Caco-2 (cell line): ENCODE data around the gene CRTC1. TPM values are rescaled to one million over a fixed set of nuclear protein-coding genes. Genes with fewer than 3 reads are reported as not detected.

Experiments
- BruUV-seq: library from RNA; stranded (reverse); fragments of 400-500 nt; replicated peaks from 2 replicates; lab custom pipeline; 2021; lab: Mats Ljungman, UMichigan
- CTCF ChIA-PET: fragments of 300-600 bp; sonication (Branson Sonifier 250); formaldehyde crosslinking; loops from one replicate; lab custom pipeline; 2022; ENCODE audit warnings: antibody characterized with exemption; lab: Charles Lee
- POLR2A ChIA-PET: fragments of 300-600 bp; sonication (Branson Sonifier 250); formaldehyde crosslinking; loops from one replicate; lab custom pipeline; 2022; ENCODE audit warnings: antibody characterized with exemption; lab: Charles Lee
- DNase-seq, 2 experiments: peaks; one replicate each; pipeline versions ENCODE4 v3.0.0 to v3.0.0-alpha.2; 2020 to 2022
- H3K27me3 ChIP-seq: replicated peaks from 2 replicates; pipeline ENCODE4 v1.6.0; 2011; ENCODE audit warnings: low read length; ENCODE audit not compliant: control insufficient read depth, insufficient read depth
- H3K36me3 ChIP-seq: 2 replicates; pipeline ENCODE4 v1.5.1; 2011; ENCODE audit warnings: low read length; ENCODE audit not compliant: control insufficient read depth, insufficient read depth
- H3K4me1 ChIP-seq: fragments of 250-450 bp; sonication (Bioruptor Pico); 2 replicates; pipeline ENCODE4 v1.5.1; 2020; ENCODE audit warnings: mild to moderate bottlenecking
- H3K4me3 ChIP-seq: 2 replicates; pipeline ENCODE4 v1.5.1; 2011; ENCODE audit warnings: low read depth, mild to moderate bottlenecking, control low read depth, low read length
- H3K9me3 ChIP-seq: fragments of 250-450 bp; sonication (Bioruptor Pico); 2 replicates; pipeline ENCODE4 v1.5.1; 2020; ENCODE audit warnings: mild to moderate bottlenecking, moderate library complexity
- H3K27ac Mint-ChIP-seq: one replicate; pipeline ENCODE4 v1.8.0; 2022; ENCODE audit warnings: mixed read lengths; ENCODE audit not compliant: unreplicated experiment
- H3K27me3 Mint-ChIP-seq: one replicate; pipeline ENCODE4 v1.8.0; 2022; ENCODE audit warnings: mixed read lengths; ENCODE audit not compliant: insufficient read depth, unreplicated experiment
- H3K36me3 Mint-ChIP-seq: one replicate; pipeline ENCODE4 v1.8.0; 2022; ENCODE audit warnings: mild to moderate bottlenecking, mixed read lengths; ENCODE audit not compliant: insufficient read depth, unreplicated experiment
- H3K4me1 Mint-ChIP-seq: one replicate; pipeline ENCODE4 v1.8.0; 2022; ENCODE audit warnings: low read depth, mixed read lengths; ENCODE audit not compliant: unreplicated experiment
- H3K4me3 Mint-ChIP-seq: one replicate; pipeline ENCODE4 v1.8.0; 2022; ENCODE audit warnings: mild to moderate bottlenecking, moderate library complexity, mixed read lengths; ENCODE audit not compliant: unreplicated experiment
- H3K9me3 Mint-ChIP-seq: one replicate; pipeline ENCODE4 v1.8.0; 2022; ENCODE audit warnings: mixed read lengths; ENCODE audit not compliant: unreplicated experiment
- CTCF ChIP-seq, 2 experiments: fragments of 200-600 bp in 1 of 2; IDR thresholded peaks; 1 replicate in 1 of 2; 2 replicates in 1 of 2; pipeline versions ENCODE4 v1.5.1 to v1.8.0; 2011 to 2022; ENCODE audit warnings: antibody characterized with exemption in 1 of 2, control low read depth in 1 of 2, inconsistent platforms in 1 of 2, low read depth in 1 of 2, low read length in 1 of 2, mild to moderate bottlenecking in 1 of 2, moderate library complexity in 1 of 2; ENCODE audit not compliant: insufficient read depth in 1 of 2, severe bottlenecking in 1 of 2, unreplicated experiment in 1 of 2
- intact Hi-C: fragments of 100-400 bp; cut with micrococcal nuclease; formaldehyde crosslinking; loops from one replicate; pipeline ENCODE4 v1.10.0; 2022; ENCODE audit not compliant: unreplicated experiment
- total RNA-seq: library from RNA; stranded (reverse); gene quantifications from 2 replicates; pipeline ENCODE4 v1.2.3, GENCODE V29; 2022

The CRTC1 gene
- total RNA-seq, 1 experiment from 2014 or later: 13.8 TPM

- intact Hi-C loops: loop anchor here (2.0 kb wide), 1 partner anchor 49 kb away; the partner anchor contains the start of gene REX1BD
These were observed 45.5 kb upstream of the CRTC1 start for GRCh38 chr19:18637673-18638630.

GRCh38 chr19:18639706-18640243 is 43.7 kb upstream of the CRTC1 start:
- POLR2A ChIA-PET: no interaction called here
- no peak overlapping the region for H3K27ac Mint-ChIP-seq
- Histone ChIP-seq H3K4me3 (no peak overlapping the region), H3K27me3 (no peaks in the 10 kb centered on the region), H3K9me3 (no peaks in the 10 kb centered on the region), H3K4me1 (peaks cover 15% of the 10 kb centered on the region), H3K36me3 (no peaks in the 10 kb centered on the region)
- H3K36me3 Mint-ChIP-seq: peaks cover 9% of the 10 kb centered on the region
- H3K27me3 Mint-ChIP-seq: peaks cover 1% of the 10 kb centered on the region
- H3K9me3 Mint-ChIP-seq: no peaks in the 10 kb centered on the region
- peaks cover 12% of the 10 kb centered on the region for H3K4me1 Mint-ChIP-seq
- intact Hi-C loops: no loop called here
- no peak overlapping the region for H3K4me3 Mint-ChIP-seq
- DNase-seq: no peak
- CTCF ChIA-PET: interaction anchor here (0.5 to 0.7 kb wide), 2 partner anchors 21 to 189 kb away, joined by 3 read pairs; no protein-coding TSS in a partner anchor
- no peak for TF ChIP-seq CTCF (IDR thresholded peaks at IDR 0.05; ENCODE audit: insufficient read depth in 1 of 2, low read depth in 1 of 2, low read length in 1 of 2, severe bottlenecking in 1 of 2, unreplicated experiment in 1 of 2)
- no TSS peak for BruUV-seq

More at GRCh38 chr19:18637673-18638630, 45.5 kb upstream of the CRTC1 start:
- H3K4me3 Mint-ChIP-seq: peak overlapping the region; percentile 76
- no peaks in the 10 kb centered on the region for H3K9me3 ChIP-seq
- no peak overlapping the region for H3K27ac Mint-ChIP-seq
- H3K4me1 ChIP-seq: peaks cover 15% of the 10 kb centered on the region
- ChIA-PET CTCF (no interaction called here), POLR2A (interaction anchor here (0.6 kb wide), 1 partner anchor 44 kb away, joined by 10 read pairs; no protein-coding TSS in a partner anchor)
- peaks cover 9% of the 10 kb centered on the region for H3K36me3 Mint-ChIP-seq
- H3K4me3 ChIP-seq: peak overlapping the region; percentile 98
- H3K27me3 Mint-ChIP-seq: peaks cover 6% of the 10 kb centered on the region
- DNase-seq: peak in 1 of 2 experiments; percentile 31
- H3K4me1 Mint-ChIP-seq: peaks cover 15% of the 10 kb centered on the region
- H3K9me3 Mint-ChIP-seq: no peaks in the 10 kb centered on the region
- no TSS peak for BruUV-seq
- no peaks in the 10 kb centered on the region for H3K27me3 ChIP-seq
- H3K36me3 ChIP-seq: no peaks in the 10 kb centered on the region
- no peak for TF ChIP-seq CTCF (IDR thresholded peaks at IDR 0.05; ENCODE audit: insufficient read depth in 1 of 2, low read depth in 1 of 2, low read length in 1 of 2, severe bottlenecking in 1 of 2, unreplicated experiment in 1 of 2)

- no peaks in the 10 kb centered on the region for H3K9me3 Mint-ChIP-seq
- H3K36me3 ChIP-seq: no peaks in the 10 kb centered on the region
- H3K4me3 ChIP-seq: no peak overlapping the region
- no peak for DNase-seq
- no peaks in the 10 kb centered on the region for H3K4me1 Mint-ChIP-seq
- ChIA-PET POLR2A (no interaction called here), CTCF (no interaction called here)
- no peak overlapping the region for H3K27ac Mint-ChIP-seq
- no peaks in the 10 kb centered on the region for H3K4me1 ChIP-seq
- H3K36me3 Mint-ChIP-seq: no peaks in the 10 kb centered on the region
- no peaks in the 10 kb centered on the region for H3K27me3 Mint-ChIP-seq
- H3K27me3 ChIP-seq: no peaks in the 10 kb centered on the region
- TF ChIP-seq CTCF (IDR thresholded peaks at IDR 0.05; ENCODE audit: insufficient read depth in 1 of 2, low read depth in 1 of 2, low read length in 1 of 2, severe bottlenecking in 1 of 2, unreplicated experiment in 1 of 2): peak in 1 of 2 experiments; percentile 13
- no peaks in the 10 kb centered on the region for H3K9me3 ChIP-seq
- intact Hi-C loops: no loop called here
- H3K4me3 Mint-ChIP-seq: no peak overlapping the region
- BruUV-seq: no TSS peak
These were observed 39.1 kb upstream of the CRTC1 start for GRCh38 chr19:18644196-18645034.
